Dendritic cell treated with granulocyte-macrophage colony-stimulating factor and Interleukin-4, amounts not matched to agents 40 ng/mL and 50 ng/mL, for 4 days (primary cell): ENCODE measurements around the gene PLEKHA4.

Source experiments
- H3K27ac Mint-ChIP-seq: one replicate; pipeline ENCODE4 v1.8.0; 2022; ENCODE audit warnings: mild to moderate bottlenecking, mixed read lengths
- H3K27me3 Mint-ChIP-seq: one replicate; pipeline ENCODE4 v1.8.0; 2022; ENCODE audit warnings: mild to moderate bottlenecking, mixed read lengths
- H3K36me3 Mint-ChIP-seq: one replicate; pipeline ENCODE4 v1.8.0; 2022; ENCODE audit warnings: low read depth, mixed read lengths
- H3K4me1 Mint-ChIP-seq: one replicate; pipeline ENCODE4 v1.8.0; 2022; ENCODE audit warnings: low read depth, mixed read lengths
- H3K4me3 Mint-ChIP-seq: one replicate; pipeline ENCODE4 v1.8.0; 2022; ENCODE audit warnings: mild to moderate bottlenecking, moderate library complexity, mixed read lengths
- H3K9me3 Mint-ChIP-seq: one replicate; pipeline ENCODE4 v1.8.0; 2022; ENCODE audit warnings: mixed read lengths
- intact Hi-C: fragments of 100-400 bp; cut with micrococcal nuclease; formaldehyde crosslinking; loops from one replicate; pipeline ENCODE4 v1.15.0; 2022

The PLEKHA4 gene

DNA sequence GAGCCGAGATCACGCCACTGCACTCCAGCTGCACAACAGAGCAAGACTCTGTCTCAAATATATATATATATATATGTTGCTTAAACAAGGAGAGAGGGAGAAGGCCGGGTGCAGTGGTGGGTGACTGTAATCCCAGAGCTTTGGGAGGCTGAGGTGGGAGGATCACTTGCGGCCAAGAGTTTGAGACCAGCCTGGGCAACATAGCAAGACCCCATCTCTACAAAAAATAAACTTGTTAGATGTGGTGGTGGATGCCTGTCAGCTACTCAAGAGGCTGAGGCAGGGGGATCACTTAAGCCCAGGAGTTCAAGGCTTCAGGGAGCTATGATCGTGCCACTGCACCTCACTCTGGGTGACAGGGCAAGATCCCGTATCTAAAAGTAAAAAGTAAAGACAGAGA lies 26.8 kb downstream of the PLEKHA4 start:
- intact Hi-C loops = no loop called here
- Mint-ChIP-seq H3K4me3 (no peak overlapping the region), H3K36me3 (no peaks in the 10 kb centered on the region), H3K9me3 (no peaks in the 10 kb centered on the region), H3K4me1 (peaks cover 13% of the 10 kb centered on the region), H3K27ac (no peak overlapping the region), H3K27me3 (peaks cover 14% of the 10 kb centered on the region)

DNA sequence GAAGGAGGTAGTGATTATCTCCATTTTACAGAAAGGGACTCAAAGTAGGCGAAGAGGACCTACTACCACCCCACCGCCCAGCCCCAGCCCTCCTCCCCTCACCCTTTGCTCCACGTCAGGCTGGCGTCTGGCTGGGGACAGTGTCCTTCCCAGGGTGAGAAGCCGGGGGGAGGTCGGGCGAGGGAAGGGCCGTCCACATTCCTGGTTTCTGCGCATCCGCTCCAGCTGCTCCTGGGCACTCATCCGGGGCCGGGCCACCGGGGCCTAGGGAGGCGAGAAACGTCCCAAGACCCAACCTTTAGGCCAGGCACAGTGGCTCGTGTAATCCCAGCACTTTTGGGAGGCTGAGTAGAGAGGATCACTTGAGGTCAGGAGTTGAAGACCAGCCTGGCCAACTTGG lies 27.4 kb downstream of the PLEKHA4 start:
- Mint-ChIP-seq H3K4me3 (no peak overlapping the region), H3K9me3 (no peaks in the 10 kb centered on the region), H3K36me3 (no peaks in the 10 kb centered on the region), H3K4me1 (peaks cover 18% of the 10 kb centered on the region), H3K27me3 (peaks cover 19% of the 10 kb centered on the region), H3K27ac (no peak overlapping the region)
- intact Hi-C loops = no loop called here

DNA sequence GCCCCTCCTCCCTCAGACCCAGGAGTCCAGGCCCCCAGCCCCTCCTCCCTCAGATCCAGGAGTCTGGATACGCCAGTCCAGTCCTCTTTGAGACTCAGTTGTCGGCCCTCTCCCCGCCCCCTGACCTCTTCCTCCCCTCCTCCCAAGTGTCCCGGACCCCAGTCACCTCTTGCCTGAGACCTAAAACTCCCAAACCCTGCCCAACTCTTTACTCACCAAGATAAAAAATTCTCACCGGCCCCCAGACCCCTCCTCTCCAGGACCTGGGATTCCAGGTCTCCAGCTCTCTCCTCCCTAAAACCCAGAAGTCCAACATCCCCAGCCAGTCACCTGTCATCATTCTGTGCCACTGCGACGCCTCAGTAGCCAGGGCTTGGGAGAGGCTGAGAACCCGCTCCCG lies 30.7 kb downstream of the PLEKHA4 start:
- H3K27me3 Mint-ChIP-seq = peaks cover 31% of the 10 kb centered on the region
- H3K4me1 Mint-ChIP-seq = peaks cover 38% of the 10 kb centered on the region
- H3K27ac Mint-ChIP-seq = no peak overlapping the region
- intact Hi-C loops = loop anchor here (1.0 to 2.0 kb wide), 2 partner anchors 35 to 42 kb away; partner anchors contain the start of gene PPP1R15A
- no peaks in the 10 kb centered on the region for H3K36me3 Mint-ChIP-seq
- no peak overlapping the region for H3K4me3 Mint-ChIP-seq
- H3K9me3 Mint-ChIP-seq = no peaks in the 10 kb centered on the region

DNA sequence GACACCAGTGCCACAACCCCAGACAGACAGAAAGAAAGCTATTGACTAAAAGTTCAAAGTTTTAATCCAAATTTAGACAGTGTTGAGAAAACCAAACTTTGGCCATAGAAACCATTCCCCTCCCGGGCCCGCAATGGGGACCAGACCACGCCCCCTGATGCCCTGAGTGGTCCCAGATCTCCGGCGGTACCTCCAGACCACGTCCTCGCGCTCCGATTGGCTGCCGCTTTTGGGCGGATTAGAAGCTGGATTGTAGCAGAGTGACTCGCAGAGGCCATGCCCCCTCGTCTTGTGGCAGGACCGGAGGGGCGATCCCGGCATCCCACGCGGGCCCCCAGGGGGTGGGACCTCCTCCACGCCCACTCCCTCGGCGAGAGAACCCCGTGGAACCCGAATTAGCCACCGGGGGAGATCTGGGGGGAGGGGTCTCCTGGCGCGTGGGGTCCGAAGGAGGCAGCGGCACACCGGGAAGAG lies 31.3 kb downstream of the PLEKHA4 start:
- H3K36me3 Mint-ChIP-seq = no peaks in the 10 kb centered on the region
- intact Hi-C loops = no loop called here
- H3K4me3 Mint-ChIP-seq = peak overlapping the region; percentile 81
- H3K4me1 Mint-ChIP-seq = peaks cover 35% of the 10 kb centered on the region
- H3K9me3 Mint-ChIP-seq = no peaks in the 10 kb centered on the region
- peak overlapping the region; percentile 79 for H3K27ac Mint-ChIP-seq
- H3K27me3 Mint-ChIP-seq = peaks cover 31% of the 10 kb centered on the region

DNA sequence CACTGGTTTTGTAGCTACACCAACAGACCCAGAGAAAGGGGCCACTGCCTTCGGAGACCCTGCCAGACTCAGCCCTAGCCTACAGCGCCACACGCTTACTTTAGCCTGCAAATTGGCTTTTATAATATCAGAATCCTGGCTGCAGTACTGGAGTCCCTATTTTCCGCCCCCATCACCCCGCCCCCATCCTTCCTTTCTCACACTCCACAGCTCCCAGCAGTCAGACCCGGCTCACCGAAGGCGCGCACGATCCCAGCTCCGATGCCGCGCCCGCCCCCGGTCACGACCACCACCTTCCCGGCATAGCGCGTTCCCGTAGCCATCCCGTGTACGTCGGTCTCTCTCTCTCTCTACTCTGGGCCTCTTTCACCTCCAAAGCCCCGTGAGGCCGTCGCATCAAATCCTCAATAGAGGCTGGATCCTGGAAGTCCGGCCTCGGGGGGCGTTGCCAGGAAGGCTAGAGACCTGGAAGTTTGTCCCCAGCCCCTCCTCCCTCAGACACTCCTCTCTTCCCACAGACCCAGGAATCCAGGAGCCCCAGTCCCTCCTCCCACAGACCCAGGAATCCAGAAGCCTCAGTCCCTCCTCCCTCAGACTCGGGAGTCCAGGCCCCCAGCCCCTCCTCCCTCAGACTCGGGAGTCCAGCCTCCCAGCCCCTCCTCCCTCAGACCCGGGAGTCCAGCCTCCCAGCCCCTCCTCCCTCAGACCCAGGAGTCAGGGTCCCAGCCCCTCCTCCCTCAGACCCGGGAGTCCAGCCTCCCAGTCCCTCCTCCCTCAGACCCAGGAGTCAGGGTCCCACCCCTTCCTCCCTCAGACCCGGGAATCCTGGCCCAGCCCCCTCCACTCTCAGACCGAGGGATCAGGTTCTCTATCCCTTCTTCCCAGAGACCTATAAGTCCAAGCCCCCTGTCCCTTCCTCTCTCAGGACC lies 32.1 kb downstream of the PLEKHA4 start, which contains the start of gene HSD17B14:
HSD17B14 (minus strand) TSS at position 403 of the 929 bp plus-strand sequence; CDS start at position 323, 80 bp downstream.
- H3K4me3 Mint-ChIP-seq = peak within 1 kb of the TSS; percentile 81
- no peaks in the 10 kb centered on the region for H3K9me3 Mint-ChIP-seq
- H3K4me1 Mint-ChIP-seq = peaks cover 35% of the 10 kb centered on the region
- intact Hi-C loops = no loop called here
- H3K36me3 Mint-ChIP-seq = no peaks in the 10 kb centered on the region
- peak within 1 kb of the TSS; percentile 79 for H3K27ac Mint-ChIP-seq
- peaks cover 31% of the 10 kb centered on the region for H3K27me3 Mint-ChIP-seq

DNA sequence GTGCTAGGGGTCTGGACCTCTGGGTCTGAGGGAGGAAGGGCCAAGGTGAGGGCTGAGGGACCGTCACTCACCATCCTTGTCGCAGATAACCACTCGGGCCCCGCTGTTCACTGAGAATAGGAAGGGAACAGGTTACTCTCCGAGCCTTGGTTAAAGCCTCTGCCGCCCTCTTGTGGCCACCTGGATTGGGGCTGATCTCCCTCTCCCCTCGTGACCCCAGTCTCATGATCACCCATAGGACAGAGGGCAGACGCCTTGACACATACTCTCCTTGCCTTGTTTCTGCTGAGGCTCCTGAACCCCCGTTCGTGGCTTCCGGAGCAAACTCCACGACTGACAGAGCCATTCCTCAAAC lies 32.7 kb downstream of the PLEKHA4 start:
- Mint-ChIP-seq H3K36me3 (no peaks in the 10 kb centered on the region), H3K27ac (peak overlapping the region; percentile 79), H3K4me3 (peak overlapping the region; percentile 81), H3K4me1 (peaks cover 35% of the 10 kb centered on the region), H3K27me3 (peaks cover 31% of the 10 kb centered on the region), H3K9me3 (no peaks in the 10 kb centered on the region)
- intact Hi-C loops = no loop called here

DNA sequence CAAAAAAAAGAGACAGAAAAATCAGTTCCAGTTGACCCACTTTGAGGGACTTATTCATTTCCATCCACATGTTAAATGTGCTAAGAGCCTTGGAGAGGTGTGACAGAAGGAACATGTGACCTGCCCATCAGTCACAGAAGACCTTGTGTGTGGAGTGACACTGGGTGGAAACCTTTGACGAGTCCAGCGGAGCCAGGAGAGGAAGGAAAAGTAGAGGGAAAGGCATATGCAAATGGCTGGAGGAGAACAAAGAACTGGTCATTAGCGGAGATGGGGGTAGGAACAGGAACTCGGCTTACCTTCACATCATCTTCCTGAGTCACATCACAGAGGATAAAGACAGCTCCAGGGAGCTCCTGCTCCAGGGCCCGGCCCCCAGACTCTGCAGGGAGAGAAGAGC lies 34.4 kb downstream of the PLEKHA4 start:
- peaks cover 31% of the 10 kb centered on the region for H3K27me3 Mint-ChIP-seq
- no peaks in the 10 kb centered on the region for H3K9me3 Mint-ChIP-seq
- no peaks in the 10 kb centered on the region for H3K36me3 Mint-ChIP-seq
- H3K4me1 Mint-ChIP-seq = peaks cover 35% of the 10 kb centered on the region
- H3K4me3 Mint-ChIP-seq = no peak overlapping the region
- intact Hi-C loops = no loop called here
- H3K27ac Mint-ChIP-seq = peak overlapping the region; percentile 23

DNA sequence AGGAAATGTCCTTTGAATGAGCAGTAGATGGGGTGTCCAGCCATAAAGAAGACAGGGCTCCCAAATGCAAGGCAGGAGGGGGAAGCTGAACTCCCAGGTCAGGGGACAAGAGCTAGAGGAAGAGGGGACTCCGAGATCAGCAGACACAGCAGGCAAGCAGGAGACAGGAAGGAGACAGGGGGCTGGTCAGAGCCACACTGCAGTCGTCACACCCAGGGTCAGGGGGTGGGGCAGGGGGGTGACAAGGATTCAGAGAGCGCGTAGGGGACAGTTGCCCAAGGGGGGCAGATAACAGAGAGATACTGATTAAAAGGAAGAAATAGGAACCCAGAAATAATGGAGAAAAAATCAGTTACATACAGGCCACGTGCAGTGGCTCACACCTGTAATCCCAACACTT lies 35.4 kb downstream of the PLEKHA4 start:
- H3K9me3 Mint-ChIP-seq = no peaks in the 10 kb centered on the region
- no peaks in the 10 kb centered on the region for H3K36me3 Mint-ChIP-seq
- H3K4me3 Mint-ChIP-seq = no peak overlapping the region
- intact Hi-C loops = no loop called here
- peaks cover 31% of the 10 kb centered on the region for H3K27me3 Mint-ChIP-seq
- H3K27ac Mint-ChIP-seq = peak overlapping the region; percentile 7
- peaks cover 35% of the 10 kb centered on the region for H3K4me1 Mint-ChIP-seq

DNA sequence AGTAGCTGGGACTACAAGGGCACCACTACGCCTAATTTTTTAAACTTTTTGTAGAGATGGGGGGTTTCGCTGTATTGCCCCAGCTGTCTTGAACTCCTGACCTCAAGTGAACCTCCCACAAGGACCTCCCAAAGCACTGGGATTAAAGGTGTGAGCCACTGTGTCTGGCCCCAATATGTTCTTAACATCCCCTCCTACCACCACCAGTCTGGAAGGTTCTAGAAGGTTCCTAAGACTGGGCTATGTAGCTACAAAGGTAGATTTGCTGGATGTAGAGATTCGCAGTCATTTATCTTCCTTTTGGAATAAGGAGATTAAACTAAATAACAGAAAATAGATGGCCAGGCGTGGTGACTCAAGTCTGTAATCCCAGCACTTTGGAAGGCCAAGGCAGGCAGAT lies 37.5 kb downstream of the PLEKHA4 start:
- Mint-ChIP-seq H3K27me3 (peaks cover 14% of the 10 kb centered on the region), H3K4me1 (peaks cover 21% of the 10 kb centered on the region), H3K27ac (no peak overlapping the region), H3K9me3 (no peaks in the 10 kb centered on the region), H3K36me3 (no peaks in the 10 kb centered on the region), H3K4me3 (no peak overlapping the region)
- intact Hi-C loops = no loop called here

DNA sequence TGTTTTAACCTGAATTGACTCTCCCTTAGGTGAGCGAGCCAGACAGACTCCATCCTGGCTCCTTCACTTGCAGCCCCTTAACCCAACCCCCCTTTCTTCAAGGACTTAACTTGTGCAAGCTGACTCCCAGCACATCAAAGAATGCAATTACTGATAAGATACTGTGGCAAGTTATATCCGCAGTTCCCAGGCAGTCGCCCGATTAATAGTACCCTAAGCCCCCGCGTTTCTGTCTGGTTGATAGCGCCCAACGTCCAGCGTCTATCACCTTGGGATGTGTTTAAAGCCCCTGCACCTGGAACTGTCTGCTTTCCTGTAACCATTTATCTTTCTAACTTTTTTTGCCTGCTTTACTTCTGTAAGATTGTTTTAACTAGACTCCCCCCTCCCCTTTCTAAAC lies 38.3 kb downstream of the PLEKHA4 start:
- intact Hi-C loops = no loop called here
- Mint-ChIP-seq H3K36me3 (no peaks in the 10 kb centered on the region), H3K9me3 (no peaks in the 10 kb centered on the region), H3K27me3 (peaks cover 12% of the 10 kb centered on the region), H3K4me1 (peaks cover 13% of the 10 kb centered on the region), H3K27ac (no peak overlapping the region), H3K4me3 (no peak overlapping the region)

DNA sequence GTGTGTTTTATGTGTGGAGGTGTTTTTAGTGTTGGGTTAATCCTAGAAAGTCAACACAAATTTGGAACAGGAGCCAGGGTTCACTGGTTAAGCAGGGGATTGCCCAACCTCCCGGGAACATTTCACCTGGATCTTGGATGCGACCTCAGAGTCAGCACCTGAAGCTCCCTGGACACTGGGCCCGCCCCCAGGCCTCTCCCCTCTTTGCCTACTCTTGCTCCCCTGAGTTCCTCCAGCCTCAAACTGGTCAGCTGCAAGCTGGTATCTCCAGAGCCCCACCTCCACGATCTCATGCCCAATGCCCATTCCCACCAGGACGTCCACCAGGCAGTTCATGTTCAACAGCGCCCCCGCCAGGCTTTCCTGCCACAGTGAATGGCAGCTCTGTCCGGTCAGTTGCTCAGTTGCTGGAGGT lies 41.8 kb downstream of the PLEKHA4 start:
- no peaks in the 10 kb centered on the region for H3K9me3 Mint-ChIP-seq
- no peaks in the 10 kb centered on the region for H3K36me3 Mint-ChIP-seq
- peaks cover 3% of the 10 kb centered on the region for H3K27me3 Mint-ChIP-seq
- no peak overlapping the region for H3K4me3 Mint-ChIP-seq
- no peak overlapping the region for H3K27ac Mint-ChIP-seq
- no peaks in the 10 kb centered on the region for H3K4me1 Mint-ChIP-seq
- intact Hi-C loops = no loop called here

DNA sequence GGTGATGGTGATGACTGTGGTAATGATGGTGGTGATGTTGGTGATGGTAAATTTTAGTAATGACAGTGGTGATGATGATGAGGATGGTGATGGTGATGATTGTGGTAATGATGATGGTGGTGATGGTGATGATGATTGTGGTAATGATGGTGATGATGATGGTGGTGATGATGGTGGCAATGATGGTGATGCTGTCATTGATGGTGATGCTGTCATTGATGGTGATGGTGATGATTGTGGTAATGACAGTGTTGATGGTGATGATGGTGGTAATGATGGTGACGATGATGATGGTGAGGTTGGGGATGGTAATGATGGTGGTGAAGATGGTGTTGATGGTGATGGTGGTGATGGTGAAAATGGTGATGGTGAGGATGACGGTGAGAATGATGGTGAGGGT lies 45.9 kb downstream of the PLEKHA4 start:
- Mint-ChIP-seq H3K4me3 (no peak overlapping the region), H3K27me3 (peaks cover 3% of the 10 kb centered on the region), H3K27ac (no peak overlapping the region), H3K36me3 (no peaks in the 10 kb centered on the region), H3K9me3 (no peaks in the 10 kb centered on the region), H3K4me1 (peaks cover 6% of the 10 kb centered on the region)
- intact Hi-C loops = no loop called here

DNA sequence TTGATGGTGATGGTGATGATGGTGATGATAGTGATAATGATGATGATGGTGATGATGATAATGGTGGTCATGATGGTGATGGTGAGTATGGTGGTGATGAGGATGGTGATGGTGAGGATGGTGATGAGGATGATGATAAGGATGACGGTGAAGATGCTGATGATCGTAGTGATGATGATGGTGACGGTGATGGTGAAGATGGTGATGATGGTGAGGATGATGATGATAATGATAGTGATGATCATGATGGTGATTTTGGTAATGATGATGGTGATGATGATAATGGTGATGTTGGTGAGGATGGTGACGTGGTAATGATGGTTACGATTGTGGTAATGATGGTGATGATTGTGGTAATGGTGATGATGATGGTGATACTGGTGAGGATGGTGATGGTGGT lies 46.8 kb downstream of the PLEKHA4 start:
- Mint-ChIP-seq H3K9me3 (no peaks in the 10 kb centered on the region), H3K4me1 (peaks cover 6% of the 10 kb centered on the region), H3K36me3 (no peaks in the 10 kb centered on the region), H3K27ac (no peak overlapping the region), H3K4me3 (no peak overlapping the region), H3K27me3 (peaks cover 3% of the 10 kb centered on the region)
- intact Hi-C loops = no loop called here

DNA sequence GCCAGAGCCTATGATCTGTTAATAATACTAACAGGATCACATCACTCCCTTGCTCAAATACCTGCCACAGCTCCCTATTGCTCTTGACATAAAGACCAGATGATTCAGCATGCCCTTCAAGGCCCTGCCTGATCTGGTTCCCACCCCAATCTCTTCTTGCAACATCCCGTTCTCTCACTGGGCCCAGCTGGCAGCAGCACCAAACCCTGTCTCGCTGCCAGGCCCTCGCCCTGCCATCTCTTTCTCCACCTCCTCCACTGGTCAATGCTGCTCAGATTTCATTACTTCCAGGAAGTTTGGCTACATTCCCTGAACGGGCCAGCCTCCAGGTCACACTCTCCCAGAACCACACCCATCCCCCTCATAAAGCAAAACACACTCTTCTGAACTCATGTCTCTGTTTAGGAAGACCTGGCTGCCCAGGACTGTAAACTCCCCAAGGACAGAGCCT lies 49.0 kb downstream of the PLEKHA4 start:
- Mint-ChIP-seq H3K9me3 (no peaks in the 10 kb centered on the region), H3K4me1 (peaks cover 6% of the 10 kb centered on the region), H3K27ac (no peak overlapping the region), H3K4me3 (no peak overlapping the region), H3K27me3 (peaks cover 7% of the 10 kb centered on the region), H3K36me3 (no peaks in the 10 kb centered on the region)
- intact Hi-C loops = no loop called here
